Ishikawa (cell line): ENCODE data around the gene TMEM79.
A peak's percentile ranks its signal among the peaks of the same experiment; 100 is the strongest.

Experiments
- CEBPB ChIP-seq: IDR thresholded peaks from 2 replicates; pipeline ENCODE4 v1.6.1; 2012
- CREB1 ChIP-seq: IDR thresholded peaks from 2 replicates; pipeline ENCODE4 v1.6.1; 2012; ENCODE audit warnings: low read depth
- EGR1 ChIP-seq: IDR thresholded peaks from 2 replicates; pipeline ENCODE4 v1.6.1; 2012
- EP300 ChIP-seq: IDR thresholded peaks from 2 replicates; pipeline ENCODE4 v1.6.1; 2012; ENCODE audit warnings: borderline replicate concordance
- FOXM1 ChIP-seq: IDR thresholded peaks from 2 replicates; pipeline ENCODE4 v1.6.1; 2012; ENCODE audit warnings: low read depth, borderline replicate concordance
- NFIC ChIP-seq: IDR thresholded peaks from 2 replicates; pipeline ENCODE4 v1.6.1; 2012
- RAD21 ChIP-seq: IDR thresholded peaks from 2 replicates; pipeline ENCODE4 v1.6.1; 2012; ENCODE audit warnings: low read depth
- TAF1 ChIP-seq: IDR thresholded peaks from 2 replicates; pipeline ENCODE4 v1.6.1; 2012; ENCODE audit warnings: low read depth, mild to moderate bottlenecking
- TCF12 ChIP-seq: IDR thresholded peaks from 2 replicates; pipeline ENCODE4 v1.6.1; 2012; ENCODE audit warnings: low read depth
- TEAD4 ChIP-seq: IDR thresholded peaks from 2 replicates; pipeline ENCODE4 v1.6.1; 2012
- YY1 ChIP-seq: IDR thresholded peaks from 2 replicates; pipeline ENCODE4 v1.6.1; 2012; ENCODE audit warnings: low read depth
- ZBTB7A ChIP-seq: IDR thresholded peaks from 2 replicates; pipeline ENCODE4 v1.6.1; 2012; ENCODE audit warnings: low read depth
- TF ChIP-seq, protein P1 (sequence below): IDR thresholded peaks from 2 replicates; pipeline ENCODE4 v1.6.1; 2012
- TF ChIP-seq, protein P2 (sequence below): IDR thresholded peaks from 2 replicates; pipeline ENCODE4 v1.6.1; 2012
- TF ChIP-seq, protein P3 (sequence below): IDR thresholded peaks from 2 replicates; pipeline ENCODE4 v1.6.1; 2012; ENCODE audit warnings: low read depth, mild to moderate bottlenecking

Gene TMEM79

DNA sequence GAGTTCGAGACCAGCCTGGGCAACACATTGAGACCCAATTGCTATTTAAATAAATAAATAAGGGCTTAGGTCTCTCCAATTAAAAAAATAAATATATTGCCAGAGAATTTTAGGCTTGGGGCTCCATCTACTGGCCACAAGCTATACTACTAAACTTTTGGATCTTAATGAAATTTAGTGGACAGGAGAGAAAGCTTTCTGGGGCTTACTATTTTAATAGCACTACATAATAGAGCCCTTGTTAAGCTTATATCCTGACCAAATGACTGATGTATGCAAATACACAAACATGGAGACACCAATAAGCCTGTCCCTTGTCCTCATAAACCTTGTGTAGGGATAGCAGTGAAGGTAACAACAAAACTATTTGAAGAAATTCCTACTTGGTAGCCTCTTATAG is 35.5 kb downstream of the TMEM79 start:
- TF ChIP-seq CREB1 (no peak), RAD21 (peak; percentile 22; the same call in 1 of the 2 replicates)

DNA sequence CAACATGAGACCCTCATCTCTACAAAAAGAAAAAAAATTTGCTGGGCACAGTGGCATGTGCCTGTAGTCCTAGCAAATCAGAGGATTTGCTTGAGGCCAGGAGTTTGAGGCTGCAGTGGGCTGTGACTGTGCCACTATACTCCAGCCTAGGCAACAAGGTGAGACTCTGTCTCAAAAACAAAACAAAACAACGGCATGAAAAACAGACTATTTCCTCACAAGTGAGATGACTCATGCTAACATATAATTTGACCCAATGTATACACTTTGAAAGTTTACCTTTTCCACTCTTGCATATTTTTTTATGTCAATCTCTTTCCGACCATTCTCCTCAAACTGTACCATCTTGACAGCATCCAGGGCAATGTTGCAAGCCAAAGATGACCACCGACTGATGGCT is 36.4 kb downstream of the TMEM79 start:
- TF ChIP-seq TCF12 (no peak), EGR1 (no peak), RAD21 (no peak), TAF1 (no peak), ZBTB7A (no peak), EP300 (no peak), CREB1 (no peak), TEAD4 (no peak), CEBPB (no peak), FOXM1 (no peak), YY1 (no peak), NFIC (no peak)
- TF ChIP-seq, protein P1, sequence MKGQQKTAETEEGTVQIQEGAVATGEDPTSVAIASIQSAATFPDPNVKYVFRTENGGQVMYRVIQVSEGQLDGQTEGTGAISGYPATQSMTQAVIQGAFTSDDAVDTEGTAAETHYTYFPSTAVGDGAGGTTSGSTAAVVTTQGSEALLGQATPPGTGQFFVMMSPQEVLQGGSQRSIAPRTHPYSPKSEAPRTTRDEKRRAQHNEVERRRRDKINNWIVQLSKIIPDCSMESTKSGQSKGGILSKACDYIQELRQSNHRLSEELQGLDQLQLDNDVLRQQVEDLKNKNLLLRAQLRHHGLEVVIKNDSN: no peak
- TF ChIP-seq, protein P2, sequence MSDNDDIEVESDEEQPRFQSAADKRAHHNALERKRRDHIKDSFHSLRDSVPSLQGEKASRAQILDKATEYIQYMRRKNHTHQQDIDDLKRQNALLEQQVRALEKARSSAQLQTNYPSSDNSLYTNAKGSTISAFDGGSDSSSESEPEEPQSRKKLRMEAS: no peak
- TF ChIP-seq, protein P3, sequence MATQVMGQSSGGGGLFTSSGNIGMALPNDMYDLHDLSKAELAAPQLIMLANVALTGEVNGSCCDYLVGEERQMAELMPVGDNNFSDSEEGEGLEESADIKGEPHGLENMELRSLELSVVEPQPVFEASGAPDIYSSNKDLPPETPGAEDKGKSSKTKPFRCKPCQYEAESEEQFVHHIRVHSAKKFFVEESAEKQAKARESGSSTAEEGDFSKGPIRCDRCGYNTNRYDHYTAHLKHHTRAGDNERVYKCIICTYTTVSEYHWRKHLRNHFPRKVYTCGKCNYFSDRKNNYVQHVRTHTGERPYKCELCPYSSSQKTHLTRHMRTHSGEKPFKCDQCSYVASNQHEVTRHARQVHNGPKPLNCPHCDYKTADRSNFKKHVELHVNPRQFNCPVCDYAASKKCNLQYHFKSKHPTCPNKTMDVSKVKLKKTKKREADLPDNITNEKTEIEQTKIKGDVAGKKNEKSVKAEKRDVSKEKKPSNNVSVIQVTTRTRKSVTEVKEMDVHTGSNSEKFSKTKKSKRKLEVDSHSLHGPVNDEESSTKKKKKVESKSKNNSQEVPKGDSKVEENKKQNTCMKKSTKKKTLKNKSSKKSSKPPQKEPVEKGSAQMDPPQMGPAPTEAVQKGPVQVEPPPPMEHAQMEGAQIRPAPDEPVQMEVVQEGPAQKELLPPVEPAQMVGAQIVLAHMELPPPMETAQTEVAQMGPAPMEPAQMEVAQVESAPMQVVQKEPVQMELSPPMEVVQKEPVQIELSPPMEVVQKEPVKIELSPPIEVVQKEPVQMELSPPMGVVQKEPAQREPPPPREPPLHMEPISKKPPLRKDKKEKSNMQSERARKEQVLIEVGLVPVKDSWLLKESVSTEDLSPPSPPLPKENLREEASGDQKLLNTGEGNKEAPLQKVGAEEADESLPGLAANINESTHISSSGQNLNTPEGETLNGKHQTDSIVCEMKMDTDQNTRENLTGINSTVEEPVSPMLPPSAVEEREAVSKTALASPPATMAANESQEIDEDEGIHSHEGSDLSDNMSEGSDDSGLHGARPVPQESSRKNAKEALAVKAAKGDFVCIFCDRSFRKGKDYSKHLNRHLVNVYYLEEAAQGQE: no peak

DNA sequence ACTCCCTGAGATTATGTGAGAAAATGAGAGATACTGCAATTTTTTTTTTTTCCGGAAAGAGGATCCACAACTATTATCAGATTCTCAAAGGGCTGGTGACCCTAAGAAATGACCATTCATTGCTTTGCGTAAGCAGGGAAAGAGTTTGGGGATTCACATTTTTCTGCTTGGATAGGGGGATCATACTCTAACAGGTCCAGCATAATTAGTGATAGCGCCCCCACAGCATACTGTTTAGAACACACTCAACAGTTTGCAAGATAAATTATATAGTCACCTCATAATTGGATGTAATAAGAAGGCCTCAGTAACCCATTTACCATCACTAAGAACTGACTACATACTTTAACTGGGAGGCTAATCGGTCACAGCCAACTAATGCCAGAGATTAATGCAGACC is 52.1 kb downstream of the TMEM79 start:
- TF ChIP-seq NFIC: no peak
- TF ChIP-seq, protein P2: no peak
- no peak for TF ChIP-seq YY1
- no peak for TF ChIP-seq CREB1
- no peak for TF ChIP-seq ZBTB7A
- no peak for TF ChIP-seq EP300
- TF ChIP-seq EGR1: no peak
- TF ChIP-seq, protein P1: no peak
- no peak for TF ChIP-seq RAD21
- TF ChIP-seq, protein P3: no peak

DNA sequence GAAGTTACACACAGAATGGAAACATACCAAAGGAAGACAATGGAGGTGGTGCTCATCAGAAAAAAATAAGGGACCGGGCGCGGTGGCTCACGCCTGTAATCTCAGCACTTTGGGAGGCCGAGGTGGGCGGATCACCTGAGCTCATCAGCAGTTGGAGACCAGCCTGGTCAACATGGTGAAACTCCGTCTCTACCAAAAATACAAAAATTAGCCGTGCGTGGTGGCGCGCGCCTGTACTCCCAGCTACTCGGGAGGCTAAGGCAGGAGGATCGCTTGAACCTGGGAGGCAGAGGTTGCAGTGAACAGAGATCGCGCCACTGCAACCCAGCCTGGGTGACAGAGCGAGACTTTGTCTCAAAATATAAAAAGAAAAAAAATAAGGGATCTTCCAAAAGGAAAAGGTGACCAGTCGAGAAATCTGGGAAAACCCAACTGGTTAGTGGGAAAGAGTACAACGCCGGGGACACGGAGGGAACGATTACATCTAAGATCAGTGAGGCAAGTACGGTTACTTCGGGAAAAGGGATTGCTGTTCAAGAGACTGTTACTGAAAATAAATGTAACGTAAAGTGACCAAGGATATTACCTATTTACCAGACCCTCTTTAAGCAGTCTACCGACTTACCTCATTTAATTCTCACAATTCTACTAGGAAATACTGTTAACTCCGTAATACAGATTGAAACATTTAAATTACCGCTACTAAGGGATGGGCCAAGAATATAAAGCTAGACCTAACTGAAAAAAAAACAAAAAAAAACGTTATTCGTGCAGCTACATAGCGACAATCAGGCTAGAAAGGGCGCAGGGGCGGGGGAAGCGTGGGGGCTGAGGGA is 53.1 kb downstream of the TMEM79 start:
- TF ChIP-seq EP300: no peak

DNA sequence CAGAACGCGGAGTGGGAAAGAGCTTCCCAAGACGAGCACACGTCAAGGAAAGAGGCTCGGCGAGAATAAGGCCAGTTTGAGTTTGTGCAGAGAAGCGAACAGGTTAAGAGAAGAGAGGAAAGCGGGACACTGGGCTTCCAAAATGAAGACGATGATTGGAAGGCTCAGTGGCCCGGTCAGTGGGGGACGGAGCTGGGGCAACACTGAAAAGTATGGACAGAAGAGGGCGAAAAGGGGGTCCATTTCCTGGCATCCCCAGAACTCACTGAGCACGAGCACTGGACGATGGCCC is 53.7 kb downstream of the TMEM79 start:
- TF ChIP-seq RAD21: no peak
- TF ChIP-seq, protein P2: no peak
- no peak for TF ChIP-seq YY1
- no peak for TF ChIP-seq EP300
- TF ChIP-seq, protein P3: no peak
- no peak for TF ChIP-seq ZBTB7A
- no peak for TF ChIP-seq EGR1
- no peak for TF ChIP-seq FOXM1
- TF ChIP-seq NFIC: no peak
- no peak for TF ChIP-seq CREB1
- TF ChIP-seq, protein P1: no peak
- TF ChIP-seq TCF12: no peak
- TF ChIP-seq CEBPB: no peak
- TF ChIP-seq TEAD4: no peak
